Neuronal stem cell (in vitro differentiated cells): ENCODE data around the gene SPACA7.

Experiments used
- DNase-seq: peaks from one replicate; pipeline ENCODE4 v3.0.0-alpha.2; 2013; ENCODE audit warnings: low spot score
- H2AFZ ChIP-seq: one replicate; pipeline ENCODE4 v1.6.1; 2013; ENCODE audit warnings: mild to moderate bottlenecking, low read length, inconsistent platforms
- H2AK5ac ChIP-seq: 2 replicates; pipeline ENCODE4 v1.6.1; 2013; ENCODE audit warnings: low read depth, mild to moderate bottlenecking, inconsistent platforms, low read length, moderate library complexity, mixed read lengths
- H2BK120ac ChIP-seq: 2 replicates; pipeline ENCODE4 v1.6.1; 2013; ENCODE audit warnings: low read depth, mild to moderate bottlenecking, inconsistent platforms, low read length, moderate library complexity, mixed read lengths
- H2BK12ac ChIP-seq: one replicate; pipeline ENCODE4 v1.6.1; 2013; ENCODE audit warnings: low read length, inconsistent platforms
- H2BK15ac ChIP-seq: 2 replicates; pipeline ENCODE4 v1.6.1; 2013; ENCODE audit warnings: mild to moderate bottlenecking, low read length, inconsistent platforms, mixed read lengths
- H2BK5ac ChIP-seq: one replicate; pipeline ENCODE4 v1.6.1; 2013; ENCODE audit warnings: inconsistent platforms, mild to moderate bottlenecking, low read length, moderate library complexity
- H3K14ac ChIP-seq: one replicate; pipeline ENCODE4 v1.6.1; 2013; ENCODE audit warnings: low read length, inconsistent platforms
- H3K18ac ChIP-seq: 2 replicates; pipeline ENCODE4 v1.6.1; 2013; ENCODE audit warnings: low read length, inconsistent platforms
- H3K23ac ChIP-seq: 2 replicates; pipeline ENCODE4 v1.6.1; 2013; ENCODE audit warnings: low read depth, mild to moderate bottlenecking, mixed read lengths, low read length, inconsistent platforms; ENCODE audit not compliant: poor library complexity
- H3K27ac ChIP-seq: replicated peaks from 3 replicates; pipeline ENCODE4 v1.5.1; 2013; ENCODE audit warnings: low read length, inconsistent platforms
- H3K27me3 ChIP-seq, 3 experiments: 2 replicates each; pipeline ENCODE4 v1.6.1; 2013; ENCODE audit warnings: low read length in 3 of 3, mild to moderate bottlenecking in 2 of 3, inconsistent platforms in 1 of 3, low read depth in 1 of 3, mixed read lengths in 1 of 3, moderate library complexity in 1 of 3; ENCODE audit not compliant: control insufficient read depth in 3 of 3, insufficient read depth in 3 of 3
- H3K36me3 ChIP-seq, 2 donors: replicated peaks in 1 of 2; 2 replicates each; pipeline ENCODE4 v1.6.1; 2013; ENCODE audit warnings: low read length in 2 of 2; ENCODE audit not compliant: control insufficient read depth in 2 of 2, insufficient read depth in 2 of 2
- H3K4ac ChIP-seq: 2 replicates; pipeline ENCODE4 v1.6.1; 2013; ENCODE audit warnings: inconsistent platforms, mild to moderate bottlenecking, low read length, moderate library complexity
- H3K4me1 ChIP-seq, 2 donors: 1 replicate in 1 of 2; 2 replicates in 1 of 2; pipeline ENCODE4 v1.6.1; 2013; ENCODE audit warnings: low read length in 2 of 2, low read depth in 1 of 2; ENCODE audit not compliant: control insufficient read depth in 2 of 2, insufficient read depth in 1 of 2
- H3K4me2 ChIP-seq: one replicate; pipeline ENCODE4 v1.6.1; 2013; ENCODE audit warnings: mild to moderate bottlenecking, low read length, inconsistent platforms; ENCODE audit not compliant: insufficient read depth, poor library complexity, severe bottlenecking
- H3K4me3 ChIP-seq, 2 donors: 2 replicates each; pipeline ENCODE4 v1.5.1; 2013; ENCODE audit warnings: low read length in 2 of 2, mild to moderate bottlenecking in 2 of 2, inconsistent platforms in 1 of 2, moderate library complexity in 1 of 2
- H3K79me1 ChIP-seq: one replicate; pipeline ENCODE4 v1.6.1; 2013; ENCODE audit warnings: low read depth, mild to moderate bottlenecking, inconsistent platforms, low read length, moderate library complexity
- H3K9ac ChIP-seq: one replicate; pipeline ENCODE4 v1.6.1; 2013; ENCODE audit warnings: mild to moderate bottlenecking, low read depth, low read length, inconsistent platforms; ENCODE audit not compliant: poor library complexity
- H3K9me3 ChIP-seq, 2 donors: replicated peaks in 1 of 2; 2 replicates each; pipeline versions ENCODE3 to v1.6.1; 2013; ENCODE audit warnings: low read length in 2 of 2, mild to moderate bottlenecking in 2 of 2, inconsistent platforms in 1 of 2, low read depth in 1 of 2, mixed read lengths in 1 of 2, moderate library complexity in 1 of 2; ENCODE audit not compliant: control insufficient read depth in 2 of 2, insufficient read depth in 1 of 2
- H4K8ac ChIP-seq: one replicate; pipeline ENCODE4 v1.6.1; 2013; ENCODE audit warnings: low read depth, mild to moderate bottlenecking, inconsistent platforms, low read length, moderate library complexity
- H4K91ac ChIP-seq: one replicate; pipeline ENCODE4 v1.6.1; 2013; ENCODE audit warnings: low read length, low read depth, mild to moderate bottlenecking, inconsistent platforms; ENCODE audit not compliant: poor library complexity
- WGBS, 2 donors: extraction: QIAGEN DNeasy Blood & Tissue Kit; methylation state at CpG; one replicate each; pipeline ENCODE4 v1.1.7; 2013; ENCODE audit warnings: missing lambda C conversion rate in 2 of 2, mixed read lengths in 1 of 2; ENCODE audit not compliant: insufficient read length in 2 of 2, insufficient replicate concordance in 1 of 2; ENCODE audit errors: extremely low coverage in 2 of 2; 5-methylcytosine and 5-hydroxymethylcytosine counted together

Gene SPACA7

GRCh38 chr13:112346899-112347229 lies 29.3 kb upstream of the SPACA7 start:
- no CpG with 5 or more reads among the region's 9 CpGs for WGBS, 2 donors
- Histone ChIP-seq H2BK120ac (no peak overlapping the region), H3K23ac (no peak overlapping the region), H3K4me2 (no peak overlapping the region), H3K4me1 (peaks cover 28 to 30% of the 10 kb centered on the region in 2 donors), H3K9ac (no peak overlapping the region), H3K18ac (no peak overlapping the region), H2BK5ac (no peak overlapping the region), H4K91ac (no peak overlapping the region), H3K36me3 (no peaks in the 10 kb centered on the region), H3K9me3 (peaks cover 0 to 3% of the 10 kb centered on the region in 2 donors), H3K79me1 (no peaks in the 10 kb centered on the region), H2AFZ (no peak overlapping the region), H3K27me3 (no peaks in the 10 kb centered on the region), H2BK12ac (no peak overlapping the region), H2BK15ac (no peak overlapping the region), H3K27ac (no peak overlapping the region), H2AK5ac (no peak overlapping the region), H3K4me3 (no peak overlapping the region), H4K8ac (no peak overlapping the region), H3K4ac (no peak overlapping the region), H3K14ac (no peak overlapping the region)
- no peak for DNase-seq

DNA sequence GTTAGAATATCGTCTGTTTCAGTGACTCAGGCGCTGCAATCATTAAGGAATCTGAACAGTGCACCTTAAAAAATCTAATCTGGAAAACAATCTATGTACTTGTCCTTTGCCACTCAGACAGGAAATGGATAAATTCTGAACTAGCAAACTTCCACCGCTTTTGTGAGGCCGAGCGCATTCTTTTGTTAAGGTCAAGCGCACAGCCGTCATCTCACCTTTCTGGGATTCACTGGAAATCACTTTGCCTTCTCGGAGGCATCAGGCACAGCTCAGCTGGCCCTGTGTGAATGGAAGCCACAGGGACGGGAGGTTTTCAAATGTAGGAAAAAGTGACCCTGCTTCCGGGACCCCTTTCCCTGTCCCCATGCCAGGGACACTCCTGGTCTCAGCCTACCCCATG lies 28.2 kb upstream of the SPACA7 start:
- Histone ChIP-seq H3K4ac (no peak overlapping the region), H3K9ac (no peak overlapping the region), H4K91ac (no peak overlapping the region), H2BK120ac (no peak overlapping the region), H3K4me1 (peaks cover 31 to 33% of the 10 kb centered on the region in 2 donors), H2AFZ (peak overlapping the region; percentile 11), H3K23ac (no peak overlapping the region), H2BK15ac (peak overlapping the region; percentile 55), H2BK5ac (no peak overlapping the region), H3K27me3 (no peaks in the 10 kb centered on the region), H3K4me2 (no peak overlapping the region), H4K8ac (no peak overlapping the region), H3K9me3 (peaks cover 0 to 3% of the 10 kb centered on the region in 2 donors), H3K18ac (peak overlapping the region; percentile 68), H2AK5ac (peak overlapping the region; percentile 68), H3K4me3 (no peak overlapping the region), H3K27ac (no peak overlapping the region), H3K79me1 (no peaks in the 10 kb centered on the region), H3K36me3 (no peaks in the 10 kb centered on the region), H3K14ac (no peak overlapping the region), H2BK12ac (no peak overlapping the region)
- DNase-seq, result no peak
- WGBS, 2 donors, result no CpG with 5 or more reads among the region's 10 CpGs

GRCh38 chr13:112348642-112349345 lies 27.4 kb upstream of the SPACA7 start:
- no CpG with 5 or more reads among the region's 12 CpGs for WGBS, 2 donors
- peaks cover 33 to 41% of the 10 kb centered on the region in 2 donors for H3K4me1 ChIP-seq
- no peaks in the 10 kb centered on the region for H3K27me3 ChIP-seq
- no peak overlapping the region for H3K4me3 ChIP-seq
- peaks cover 0 to 3% of the 10 kb centered on the region in 2 donors for H3K9me3 ChIP-seq
- no peak overlapping the region for H3K27ac ChIP-seq
- H3K4me2 ChIP-seq, result no peak overlapping the region
- no peak overlapping the region for H3K4ac ChIP-seq
- no peak overlapping the region for H2BK12ac ChIP-seq
- no peak overlapping the region for H3K14ac ChIP-seq
- H3K18ac ChIP-seq, result peak overlapping the region; percentile 65
- H4K91ac ChIP-seq, result no peak overlapping the region
- H2BK5ac ChIP-seq, result peak overlapping the region; percentile 49
- no peak overlapping the region for H3K9ac ChIP-seq
- no peak overlapping the region for H4K8ac ChIP-seq
- H3K79me1 ChIP-seq, result no peaks in the 10 kb centered on the region
- peak overlapping the region; percentile 68 for H2AK5ac ChIP-seq
- H3K23ac ChIP-seq, result no peak overlapping the region
- no peaks in the 10 kb centered on the region for H3K36me3 ChIP-seq
- no peak for DNase-seq
- no peak overlapping the region for H2BK120ac ChIP-seq
- H2AFZ ChIP-seq, result peak overlapping the region; percentile 11
- peak overlapping the region; percentile 55 for H2BK15ac ChIP-seq

GRCh38 chr13:112349681-112350080 lies 26.5 kb upstream of the SPACA7 start:
- H3K4me2 ChIP-seq, result no peak overlapping the region
- peak overlapping the region; percentile 56 for H2BK120ac ChIP-seq
- H3K27ac ChIP-seq, result no peak overlapping the region
- no peak overlapping the region for H3K9ac ChIP-seq
- DNase-seq, result no peak
- peak overlapping the region; percentile 19 for H2BK15ac ChIP-seq
- peaks cover 0 to 1% of the 10 kb centered on the region in 2 donors for H3K9me3 ChIP-seq
- no peaks in the 10 kb centered on the region for H3K27me3 ChIP-seq
- H2BK12ac ChIP-seq, result no peak overlapping the region
- no peaks in the 10 kb centered on the region for H3K36me3 ChIP-seq
- H3K79me1 ChIP-seq, result no peaks in the 10 kb centered on the region
- no peak overlapping the region for H4K91ac ChIP-seq
- H4K8ac ChIP-seq, result no peak overlapping the region
- H3K23ac ChIP-seq, result no peak overlapping the region
- H3K4me3 ChIP-seq, result no peak overlapping the region
- no CpG with 5 or more reads among the region's 13 CpGs for WGBS, 2 donors
- peaks cover 26 to 36% of the 10 kb centered on the region in 2 donors for H3K4me1 ChIP-seq
- H3K14ac ChIP-seq, result no peak overlapping the region
- H2AK5ac ChIP-seq, result peak overlapping the region; percentile 33
- no peak overlapping the region for H2AFZ ChIP-seq
- H3K18ac ChIP-seq, result no peak overlapping the region
- H3K4ac ChIP-seq, result no peak overlapping the region
- peak overlapping the region; percentile 2 for H2BK5ac ChIP-seq
